Erythroblast (primary cell): ENCODE data around the gene RNF141.

Experiments
- GATA1 ChIP-seq: IDR thresholded peaks from 2 replicates; pipeline ENCODE4 v1.6.1; 2011; ENCODE audit warnings: low read depth, mild to moderate bottlenecking, control low read depth, low read length, moderate library complexity
- POLR2A ChIP-seq: IDR thresholded peaks from 2 replicates; pipeline ENCODE4 v1.6.1; 2011; ENCODE audit warnings: mild to moderate bottlenecking, low read length

DNA sequence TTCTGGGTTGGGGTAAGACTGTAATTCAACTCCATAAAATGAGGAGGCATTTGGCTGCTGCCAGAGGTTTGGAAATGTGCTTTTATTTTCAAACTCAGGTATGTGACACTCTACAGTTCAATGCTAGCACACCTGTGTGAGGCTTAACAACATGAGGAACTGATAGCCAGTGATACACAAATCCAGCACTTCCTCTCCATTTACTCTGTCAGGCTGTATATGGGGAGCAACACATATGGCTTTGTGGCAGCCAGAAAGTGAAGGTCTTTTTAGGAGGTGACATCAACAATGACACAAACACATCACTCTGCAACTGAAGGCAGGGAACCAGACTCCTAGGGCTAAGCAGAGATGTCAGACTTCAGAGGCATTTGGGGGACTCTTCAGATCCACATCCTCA lies 32.0 kb upstream of the RNF141 start:
- TF ChIP-seq POLR2A (no peak), GATA1 (no peak)
